ENCODE measurements around the gene GNL3L.
"Not testable (repeated sequence)": the region's sequence is repeated elsewhere in the genome, so short reads cannot be mapped to it uniquely, and the experiment has no call there.

Gene GNL3L

GRCh38 chrX:54561622-54562021, 31.6 kb downstream of the GNL3L start:
- no peak for FAIRE-seq

- FAIRE-seq: no peak
These were observed 34.9 kb downstream of the GNL3L start for GRCh38 chrX:54564936-54565335.

- no peak for FAIRE-seq
These were observed 40.3 kb downstream of the GNL3L start for GRCh38 chrX:54570332-54570731.

- FAIRE-seq: not testable (repeated sequence)
These were observed 42.6 kb downstream of the GNL3L start for GRCh38 chrX:54572641-54573040.

- FAIRE-seq: no peak
These were observed 67.7 kb downstream of the GNL3L start for GRCh38 chrX:54597728-54598127.

GRCh38 chrX:54602563-54602962, 72.5 kb downstream of the GNL3L start:
- no peak for FAIRE-seq

All from G401.6 (cell line).